ENCODE data around the gene AKAP13.

AKAP13 gene

DNA sequence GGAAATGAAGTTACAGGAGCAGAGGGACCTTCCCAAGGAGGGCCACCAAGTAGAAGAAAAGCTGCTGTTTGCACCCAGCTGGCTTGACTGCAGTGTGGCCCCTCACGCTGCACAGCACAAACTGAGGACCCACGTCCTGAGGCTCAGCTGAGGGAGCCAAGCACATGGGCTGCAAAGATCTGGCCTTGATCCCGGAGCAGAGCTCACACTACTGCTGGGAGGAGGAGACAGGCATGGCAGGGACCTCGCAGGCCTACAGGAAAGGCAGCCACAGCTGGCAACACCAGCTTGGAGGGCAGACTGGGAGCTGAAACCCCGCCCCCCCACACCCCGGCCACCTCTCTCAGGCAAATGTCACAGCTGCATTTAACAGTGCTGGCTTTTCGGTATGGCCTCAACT lies 374.6 kb downstream of the AKAP13 start:
- no peak for DNase-seq (ENCODE audit: low read depth in 1 of 2, low spot score in 1 of 2)
- no peak for TF ChIP-seq JUND (IDR thresholded peaks at IDR 0.05; ENCODE audit: low read depth)
- in situ Hi-C loops (cut with HindIII; ENCODE audit: low pct_unique_long_range_greater_than_20kb, low sequenced_read_pairs) = no loop called here

DNA sequence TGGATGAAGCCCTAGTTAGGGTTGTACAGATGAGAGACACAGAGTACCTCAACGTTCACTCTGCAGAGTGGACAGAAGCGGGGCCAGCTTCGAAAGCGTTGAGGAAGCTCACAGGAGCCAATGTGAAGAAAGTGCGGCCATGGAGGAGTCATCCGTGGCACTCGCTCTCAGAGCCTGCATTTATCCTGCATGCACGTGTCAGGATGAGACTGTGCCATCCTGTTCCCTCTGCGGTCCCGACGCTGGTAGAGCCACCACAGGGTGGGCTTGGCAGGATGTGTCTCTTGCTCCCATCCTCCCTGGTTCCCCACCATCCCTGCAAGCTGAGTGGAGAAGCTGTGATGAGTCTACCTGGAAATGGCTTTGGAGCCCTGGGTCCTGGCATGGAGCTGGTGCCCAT lies 375.1 kb downstream of the AKAP13 start:
- in situ Hi-C loops (cut with HindIII; ENCODE audit: low pct_unique_long_range_greater_than_20kb, low sequenced_read_pairs) = no loop called here
- no peak for DNase-seq (ENCODE audit: low read depth in 1 of 2, low spot score in 1 of 2)

DNA sequence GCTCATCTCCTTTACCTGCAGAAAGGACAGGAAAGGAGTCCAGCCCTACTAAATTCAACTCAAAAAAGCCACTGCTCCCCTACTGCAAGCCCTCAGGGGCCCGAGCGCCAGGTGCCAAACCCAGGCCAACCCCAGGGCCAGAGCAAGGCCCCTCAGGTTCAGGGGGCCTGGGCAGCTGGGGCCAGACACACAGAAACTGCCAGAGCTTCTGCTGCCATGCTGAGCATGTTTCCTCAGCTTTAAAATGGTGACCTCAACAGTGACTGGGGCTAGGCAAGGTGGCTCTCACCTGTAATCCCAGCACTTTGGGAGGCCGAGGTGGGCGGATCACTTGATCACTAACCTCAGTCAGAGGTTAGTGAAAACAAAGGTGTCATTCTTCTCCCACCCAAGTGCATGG lies 375.5 kb downstream of the AKAP13 start:
- TF ChIP-seq JUND (IDR thresholded peaks at IDR 0.05; ENCODE audit: low read depth) = no peak

More for the DNA sequence above, 375.1 kb downstream of the AKAP13 start:
- TF ChIP-seq JUND (IDR thresholded peaks at IDR 0.05; ENCODE audit: low read depth) = no peak

DNA sequence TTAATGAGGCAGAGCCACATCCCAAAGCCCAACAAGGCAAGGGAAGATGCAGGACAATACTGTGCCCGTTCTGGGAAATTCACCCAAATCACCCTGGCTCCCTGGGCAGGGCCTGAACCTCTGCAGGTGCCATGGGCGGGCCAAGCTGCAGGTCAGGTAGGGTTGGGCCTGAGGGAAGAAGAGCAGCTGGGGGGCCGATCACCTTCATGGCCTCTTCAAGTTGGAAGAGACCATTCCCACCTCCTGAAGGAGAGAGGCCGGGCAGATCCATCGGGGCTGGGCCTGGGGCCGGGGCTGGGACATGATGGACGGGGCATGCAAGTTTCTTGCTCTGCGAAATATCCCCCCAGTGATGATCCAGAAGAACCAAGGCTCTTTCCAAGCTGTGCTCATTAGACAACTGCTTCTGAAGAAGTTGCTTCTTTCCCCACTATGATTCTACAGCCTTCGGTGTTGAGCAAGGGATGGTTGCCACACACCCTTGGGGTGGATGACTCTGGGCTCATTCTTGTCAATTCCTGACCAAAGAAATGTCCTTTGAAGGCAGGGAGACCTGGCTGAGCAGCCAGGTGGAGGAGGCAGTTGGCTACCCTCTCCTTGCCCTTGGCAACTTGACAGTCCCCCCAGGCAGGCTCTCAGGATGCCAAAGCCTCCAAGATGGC lies 376.1 kb downstream of the AKAP13 start:
- DNase-seq (ENCODE audit: low read depth in 1 of 2, low spot score in 1 of 2) = peak; percentile 38 to 65
- no peak for TF ChIP-seq JUND (IDR thresholded peaks at IDR 0.05; ENCODE audit: low read depth)
- in situ Hi-C loops (cut with HindIII; ENCODE audit: low pct_unique_long_range_greater_than_20kb, low sequenced_read_pairs) = no loop called here

More for the DNA sequence above, 375.5 kb downstream of the AKAP13 start:
- in situ Hi-C loops (cut with HindIII; ENCODE audit: low pct_unique_long_range_greater_than_20kb, low sequenced_read_pairs) = no loop called here
- no peak for DNase-seq (ENCODE audit: low read depth in 1 of 2, low spot score in 1 of 2)

DNA sequence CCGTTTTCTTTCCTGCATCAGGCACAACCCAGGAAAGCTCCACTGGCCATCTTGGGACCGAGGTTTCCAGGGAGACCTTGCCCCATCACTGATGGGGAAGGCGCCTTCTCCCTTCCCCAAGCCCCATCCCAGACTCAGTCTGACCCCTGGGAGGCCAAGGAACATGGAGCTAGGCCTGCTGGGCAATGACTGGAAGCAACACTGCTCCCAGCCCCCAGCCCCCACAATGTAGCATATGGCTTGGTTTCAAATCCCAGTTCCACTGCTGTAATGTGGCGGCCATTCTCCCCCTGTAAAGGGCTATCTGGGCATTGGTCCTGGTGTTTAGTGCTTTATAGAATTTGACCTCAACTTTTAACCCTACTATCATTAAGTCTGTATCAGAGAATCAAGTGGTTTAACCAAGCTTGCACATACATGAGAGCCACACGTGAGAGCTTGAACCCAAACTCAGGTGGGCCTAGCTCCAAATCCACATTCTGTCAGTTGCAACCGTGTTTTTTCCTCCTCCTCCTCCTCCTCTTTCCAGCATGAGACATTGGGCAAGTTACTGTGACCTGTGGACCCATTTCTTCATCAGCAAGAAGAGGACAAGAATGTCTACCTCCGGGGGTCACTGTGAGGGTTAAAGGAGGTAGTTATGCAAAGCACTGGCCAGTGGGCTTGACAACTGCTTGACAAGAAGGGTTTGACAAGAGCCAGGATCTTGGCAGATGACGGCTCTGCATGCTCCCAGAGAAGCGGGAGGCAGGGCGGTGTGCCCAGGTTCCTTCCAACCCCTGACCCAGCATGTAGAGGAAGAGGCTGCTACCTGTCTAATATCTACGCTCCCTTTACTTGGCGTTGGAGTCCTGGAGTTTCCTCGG lies 376.9 kb downstream of the AKAP13 start:
- in situ Hi-C loops (cut with HindIII; ENCODE audit: low pct_unique_long_range_greater_than_20kb, low sequenced_read_pairs) = no loop called here
- no peak for DNase-seq (ENCODE audit: low read depth in 1 of 2, low spot score in 1 of 2)
- no peak for TF ChIP-seq JUND (IDR thresholded peaks at IDR 0.05; ENCODE audit: low read depth)

- TF ChIP-seq JUND (IDR thresholded peaks at IDR 0.05; ENCODE audit: low read depth) = no peak
- DNase-seq (ENCODE audit: low read depth in 1 of 2, low spot score in 1 of 2) = no peak
- in situ Hi-C loops (cut with HindIII; ENCODE audit: low pct_unique_long_range_greater_than_20kb, low sequenced_read_pairs) = no loop called here
Measured at GRCh38 chr15:85757939-85758654, 377.7 kb downstream of the AKAP13 start.

DNA sequence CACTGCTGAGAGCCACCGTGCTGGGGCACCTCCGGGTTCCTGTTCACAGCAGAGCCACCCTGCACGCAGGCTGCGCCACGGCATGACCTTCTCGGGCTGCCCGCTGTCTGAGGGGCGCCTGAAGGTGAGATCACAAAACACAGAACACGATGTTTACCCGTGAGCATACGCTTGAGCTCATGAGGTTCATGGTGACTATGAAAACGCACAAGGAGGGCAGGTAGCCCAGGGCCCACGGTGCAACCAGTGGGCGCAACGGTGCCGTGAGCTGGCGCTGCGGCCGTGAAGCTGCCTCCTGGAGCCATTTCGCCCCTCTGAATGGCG lies 378.2 kb downstream of the AKAP13 start:
- DNase-seq (ENCODE audit: low read depth in 1 of 2, low spot score in 1 of 2) = no peak
- TF ChIP-seq JUND (IDR thresholded peaks at IDR 0.05; ENCODE audit: low read depth) = no peak
- in situ Hi-C loops (cut with HindIII; ENCODE audit: low pct_unique_long_range_greater_than_20kb, low sequenced_read_pairs) = no loop called here

- TF ChIP-seq JUND (IDR thresholded peaks at IDR 0.05; ENCODE audit: low read depth) = no peak
- no peak for DNase-seq (ENCODE audit: low read depth in 1 of 2, low spot score in 1 of 2)
- in situ Hi-C loops (cut with HindIII; ENCODE audit: low pct_unique_long_range_greater_than_20kb, low sequenced_read_pairs) = no loop called here
Measured at GRCh38 chr15:85759376-85759775, 379.0 kb downstream of the AKAP13 start.

DNA sequence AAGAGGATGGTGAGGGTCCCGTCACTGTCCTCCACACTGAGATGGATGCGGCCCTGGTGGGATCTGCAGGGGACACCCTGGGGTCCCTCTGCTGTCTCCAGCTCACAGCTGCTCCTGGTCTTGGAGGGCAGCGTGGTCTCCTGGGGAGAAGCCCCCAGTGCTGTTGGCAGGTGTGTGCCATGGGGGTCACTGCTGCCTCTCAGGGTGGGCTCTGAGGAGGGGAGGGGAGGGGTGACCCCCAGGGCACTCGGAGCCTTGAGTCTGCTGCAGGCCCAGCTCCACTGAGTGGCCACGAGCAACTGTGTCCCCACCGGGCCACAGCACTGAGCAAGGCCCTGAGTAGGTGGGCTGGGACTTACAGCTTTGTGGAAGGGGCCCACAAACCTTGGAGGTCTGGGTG lies 379.6 kb downstream of the AKAP13 start:
- in situ Hi-C loops (cut with HindIII; ENCODE audit: low pct_unique_long_range_greater_than_20kb, low sequenced_read_pairs) = no loop called here
- TF ChIP-seq JUND (IDR thresholded peaks at IDR 0.05; ENCODE audit: low read depth) = no peak
- DNase-seq (ENCODE audit: low read depth in 1 of 2, low spot score in 1 of 2) = no peak

DNA sequence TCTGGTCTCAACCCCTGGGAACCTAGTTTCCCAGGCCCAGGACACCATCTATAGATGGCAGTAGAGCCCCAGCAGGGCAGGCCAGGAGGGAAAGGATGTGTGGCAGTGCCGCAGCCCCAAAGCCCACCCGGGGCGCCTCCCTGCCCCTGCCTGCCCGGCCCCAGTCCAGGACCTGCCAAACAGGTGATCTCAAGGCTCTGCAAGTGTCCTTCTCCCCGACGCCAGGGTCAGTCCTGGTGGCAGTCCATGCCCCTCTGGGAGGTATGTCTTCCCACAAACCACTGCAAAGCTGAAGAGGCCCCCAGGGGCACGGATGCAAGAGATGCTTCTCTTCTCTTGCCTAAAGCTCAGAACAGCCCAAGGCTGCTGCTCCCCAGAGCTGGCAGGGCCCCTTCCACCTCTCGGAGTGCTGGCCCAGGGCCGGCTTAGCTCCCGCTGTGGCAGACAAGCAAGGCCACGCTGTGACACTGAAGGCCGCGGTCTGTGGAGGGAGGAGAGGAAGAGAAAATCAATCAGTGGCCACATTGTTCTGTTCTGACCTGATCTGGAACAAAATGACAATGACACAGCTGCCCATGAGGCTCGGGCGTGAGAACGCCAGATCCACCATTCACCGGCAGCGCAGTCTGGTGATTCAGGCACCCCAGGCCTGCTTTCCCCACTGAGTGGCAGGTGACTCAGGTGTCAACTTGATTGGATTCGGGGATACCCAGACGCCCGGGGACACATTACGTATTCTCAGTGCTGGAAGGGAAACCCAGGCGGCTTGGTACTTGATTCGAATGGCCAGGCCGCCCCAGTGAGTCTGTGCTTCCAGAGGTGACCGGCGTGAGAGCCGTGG lies 380.3 kb downstream of the AKAP13 start:
- no peak for TF ChIP-seq JUND (IDR thresholded peaks at IDR 0.05; ENCODE audit: low read depth)
- peak in 1 of 2 experiments; percentile 47 for DNase-seq (ENCODE audit: low read depth in 1 of 2, low spot score in 1 of 2)
- in situ Hi-C loops (cut with HindIII; ENCODE audit: low pct_unique_long_range_greater_than_20kb, low sequenced_read_pairs) = no loop called here

DNA sequence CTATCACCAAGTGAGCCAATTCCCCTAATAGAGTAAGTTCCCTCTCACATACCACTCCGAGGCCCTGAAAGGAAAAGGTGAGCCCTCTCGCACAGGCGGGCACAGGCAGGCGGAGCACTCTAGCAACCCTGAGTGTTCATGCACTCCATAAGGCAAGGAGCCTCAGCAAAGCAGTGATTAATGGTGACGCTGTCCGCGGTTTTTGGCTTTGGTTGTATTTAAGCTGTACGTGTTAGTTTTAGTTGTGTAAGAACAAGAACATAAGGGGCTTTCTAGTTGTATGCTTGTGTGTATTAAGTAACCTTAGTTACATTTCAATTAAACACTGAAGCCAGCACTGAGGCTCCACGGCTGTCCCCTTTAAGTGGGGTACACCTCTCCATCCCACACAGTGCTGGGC lies 381.2 kb downstream of the AKAP13 start:
- DNase-seq (ENCODE audit: low read depth in 1 of 2, low spot score in 1 of 2) = no peak
- in situ Hi-C loops (cut with HindIII; ENCODE audit: low pct_unique_long_range_greater_than_20kb, low sequenced_read_pairs) = no loop called here
- TF ChIP-seq JUND (IDR thresholded peaks at IDR 0.05; ENCODE audit: low read depth) = no peak

GRCh38 chr15:85762039-85762755 lies 381.8 kb downstream of the AKAP13 start:
- in situ Hi-C loops (cut with HindIII; ENCODE audit: low pct_unique_long_range_greater_than_20kb, low sequenced_read_pairs) = no loop called here
- no peak for DNase-seq (ENCODE audit: low read depth in 1 of 2, low spot score in 1 of 2)
- no peak for TF ChIP-seq JUND (IDR thresholded peaks at IDR 0.05; ENCODE audit: low read depth)
